NOMO-1 treated with DMSO at 0.1 percent for 48 hours (cell line): Measurements from ENCODE around the gene RASGRP1.

Experiments
- DNase-seq: peaks from one replicate; lab custom pipeline; 2025; ENCODE audit not compliant: unreplicated experiment; lab: John Stamatoyannopoulos, UW

The RASGRP1 gene

GRCh38 chr15:38463893-38464292, 100.7 kb downstream of the RASGRP1 start:
- no peak for DNase-seq

GRCh38 chr15:38461066-38461833, 103.4 kb downstream of the RASGRP1 start:
- DNase-seq: peak; percentile 59

GRCh38 chr15:38460543-38460942, 104.1 kb downstream of the RASGRP1 start:
- no peak for DNase-seq

- no peak for DNase-seq
These were observed 105.1 kb downstream of the RASGRP1 start for GRCh38 chr15:38459480-38459879.

- no peak for DNase-seq
These were observed 106.0 kb downstream of the RASGRP1 start for GRCh38 chr15:38458646-38459045.

GRCh38 chr15:38455092-38455491, 109.5 kb downstream of the RASGRP1 start:
- peak; percentile 28 for DNase-seq

- DNase-seq: no peak
These were observed 109.9 kb downstream of the RASGRP1 start for GRCh38 chr15:38454696-38455090.

GRCh38 chr15:38453971-38454695, 110.5 kb downstream of the RASGRP1 start, which contains the start of gene FAM98B:
Gene FAM98B (plus strand): TSS chr15:38454127. CDS start chr15:38454162, 35 bp downstream.
- DNase-seq: peak; percentile 71

- DNase-seq: no peak
These were observed 123.5 kb downstream of the RASGRP1 start for GRCh38 chr15:38441130-38441519.

GRCh38 chr15:38440353-38441129, 124.1 kb downstream of the RASGRP1 start:
- peak; percentile 53 for DNase-seq
